Ovary (tissue), 9 donors: ENCODE results near the gene BNC1. TPM values are rescaled to one million over a fixed set of nuclear protein-coding genes. Genes with fewer than 3 reads are reported as not detected.

ENCODE experiments used
- DNase-seq, 5 donors: peaks; one replicate each; pipeline ENCODE4 v3.0.0-alpha.2; 2019 to 2020
- H3K27ac ChIP-seq, 2 donors: fragments of 200-600 bp; one replicate each; pipeline versions ENCODE4 v1.5.1 to v1.8.0; 2019 to 2022
- H3K27me3 ChIP-seq: fragments of 200-600 bp; one replicate; pipeline ENCODE4 v1.8.0; 2022
- H3K36me3 ChIP-seq: fragments of 200-600 bp; sonication (generic); one replicate; pipeline ENCODE4 v1.5.1; 2019
- H3K4me1 ChIP-seq: one replicate; pipeline ENCODE4 v1.8.1; 2013; ENCODE audit warnings: mild to moderate bottlenecking, moderate library complexity; ENCODE audit not compliant: insufficient read depth
- H3K4me3 ChIP-seq: fragments of 200-600 bp; sonication (generic); one replicate; pipeline ENCODE4 v1.5.1; 2017
- H3K9me3 ChIP-seq, 2 donors: fragments of 200-600 bp in 1 of 2; sonication (generic) in 1 of 2; one replicate each; pipeline versions ENCODE4 v1.5.1 to v1.8.1; 2013 to 2019; ENCODE audit warnings: mild to moderate bottlenecking in 1 of 2, moderate library complexity in 1 of 2
- CTCF ChIP-seq, 3 donors: fragments of 450-650 bp in 2 of 3; fragments of 200-600 bp in 1 of 3; IDR thresholded peaks; one replicate each; pipeline versions ENCODE4 v1.5.1 to v1.8.0; 2016 to 2022; ENCODE audit warnings: antibody characterized with exemption in 3 of 3, mild to moderate bottlenecking in 1 of 3
- EP300 ChIP-seq: sonication (generic); formaldehyde crosslinking; IDR thresholded peaks from one replicate; pipeline ENCODE4 v1.6.1; 2017; ENCODE audit warnings: antibody characterized with exemption
- POLR2A ChIP-seq: fragments of 450-650 bp; IDR thresholded peaks from one replicate; pipeline ENCODE4 v1.6.1; 2017; ENCODE audit warnings: antibody characterized with exemption, mild to moderate bottlenecking, moderate library complexity
- WGBS, 3 donors: extraction: QIAGEN DNeasy Blood & Tissue Kit in 1 of 3; methylation state at CpG; one replicate each; pipeline versions ENCODE4 v1.1.5 to v1.1.7; 2013 to 2017; 5-methylcytosine and 5-hydroxymethylcytosine counted together
- intact Hi-C, 4 donors: fragments of 100-400 bp; cut with DNase I; formaldehyde crosslinking; loops; one replicate each; pipeline versions ENCODE4 v1.11.0 to v1.15.1; 2022 to 2023
- polyA plus RNA-seq, 2 donors: library from polyadenylated mRNA; stranded (reverse); fragments of 200-250 nt in 1 of 2; fragments of 350-450 nt in 1 of 2; fragmentation: Illumina TruSeq in 1 of 2; extraction: RNeasy Lipid Tissue Mini Kit (QIAGEN cat#74804) in 1 of 2; gene quantifications; one replicate each; pipeline ENCODE4 v1.2.3, GENCODE V29; 2013 to 2014
- total RNA-seq, 7 donors: library from RNA; depleted of rRNA in 2 of 7; stranded (reverse); fragments of >200 nt in 2 of 7; fragmentation: NEBNext Ultra II Directional in 3 of 7; extraction: Animal tissue kit (Norgen Biotek cat#: 25700) in 3 of 7; gene quantifications; one replicate each; pipeline versions ENCODE4 v1.1.0 to v1.2.4, GENCODE V29; 2016 to 2023
- donor health status: DM: no; HTN: no; CAD: no; lungs with moderate emphysema.
- donor health status: DM: no; HTN: no; CAD: no.
- donor health status: Bipolar disorder and iron deficiency.
- donor health status: DM: yes; HTN: yes; CAD: no.
- donor health status: DM: no; HTN: no; CAD: no.
- donor health status: DM: yes; HTN: yes; CAD: no.

Gene BNC1
- total and polyA plus RNA-seq, 9 donors, result 0.23 to 31.6 (median 0.47) TPM

GRCh38 chr15:83306561-83306960 is 22.1 kb upstream of the BNC1 start:
- Histone ChIP-seq H3K4me3 (no peak overlapping the region), H3K4me1 (no peaks in the 10 kb centered on the region), H3K27me3 (no peaks in the 10 kb centered on the region), H3K36me3 (no peaks in the 10 kb centered on the region), H3K9me3 (no peaks in the 10 kb centered on the region), H3K27ac (no peak overlapping the region)
- intact Hi-C loops, result no loop called here
- DNase-seq, result no peak
- WGBS, 3 donors, result 54 to 60% (median 59%) methylated on average over 3 of the region's 3 CpGs
- TF ChIP-seq EP300, result no peak
- TF ChIP-seq POLR2A, result no peak
- no peak for TF ChIP-seq CTCF (IDR thresholded peaks at IDR 0.05)

- TF ChIP-seq POLR2A (no peak), CTCF (IDR thresholded peaks at IDR 0.05) (no peak), EP300 (no peak)
- Histone ChIP-seq H3K36me3 (no peaks in the 10 kb centered on the region), H3K27ac (no peak overlapping the region), H3K4me3 (no peak overlapping the region), H3K4me1 (no peaks in the 10 kb centered on the region), H3K9me3 (no peaks in the 10 kb centered on the region), H3K27me3 (no peaks in the 10 kb centered on the region)
- WGBS, 3 donors, result 11 to 17% (median 14%) methylated on average over 11 of the region's 11 CpGs
- intact Hi-C loops, result no loop called here
- no peak for DNase-seq
These were observed 21.3 kb upstream of the BNC1 start for GRCh38 chr15:83305704-83306291.

- H3K9me3 ChIP-seq, result no peaks in the 10 kb centered on the region
- H3K27me3 ChIP-seq, result no peaks in the 10 kb centered on the region
- H3K4me3 ChIP-seq, result no peak overlapping the region
- H3K4me1 ChIP-seq, result no peaks in the 10 kb centered on the region
- no peaks in the 10 kb centered on the region for H3K36me3 ChIP-seq
- 47 to 54% (median 51%) methylated on average over 10 of the region's 10 CpGs for WGBS, 3 donors
- TF ChIP-seq POLR2A, result no peak
- no peak for TF ChIP-seq EP300
- no peak for TF ChIP-seq CTCF (IDR thresholded peaks at IDR 0.05)
- intact Hi-C loops, result no loop called here
- H3K27ac ChIP-seq, result no peak overlapping the region
- no peak for DNase-seq
These were observed 20.6 kb upstream of the BNC1 start for GRCh38 chr15:83304861-83305703.

- no peak for DNase-seq
- H3K4me3 ChIP-seq, result no peak overlapping the region
- no peaks in the 10 kb centered on the region for H3K27me3 ChIP-seq
- intact Hi-C loops, result no loop called here
- no peak for TF ChIP-seq EP300
- no peak for TF ChIP-seq POLR2A
- TF ChIP-seq CTCF (IDR thresholded peaks at IDR 0.05), result no peak
- H3K9me3 ChIP-seq, result no peaks in the 10 kb centered on the region
- H3K4me1 ChIP-seq, result no peaks in the 10 kb centered on the region
- no peaks in the 10 kb centered on the region for H3K36me3 ChIP-seq
- 58 to 61% (median 59%) methylated on average over 3 of the region's 3 CpGs for WGBS, 3 donors
- no peak overlapping the region for H3K27ac ChIP-seq
These were observed 19.1 kb upstream of the BNC1 start for GRCh38 chr15:83303535-83303934.
